GM19025 (cell line): ENCODE data around the gene PDE7B.

ENCODE experiments used
- ATAC-seq: cut with Tn5 transposase; IDR thresholded peaks from one replicate; pipeline ENCODE4 v1.9.1; 2021; ENCODE audit warnings: mild to moderate bottlenecking, low read depth, moderate library complexity; ENCODE audit not compliant: unreplicated experiment

PDE7B gene

DNA sequence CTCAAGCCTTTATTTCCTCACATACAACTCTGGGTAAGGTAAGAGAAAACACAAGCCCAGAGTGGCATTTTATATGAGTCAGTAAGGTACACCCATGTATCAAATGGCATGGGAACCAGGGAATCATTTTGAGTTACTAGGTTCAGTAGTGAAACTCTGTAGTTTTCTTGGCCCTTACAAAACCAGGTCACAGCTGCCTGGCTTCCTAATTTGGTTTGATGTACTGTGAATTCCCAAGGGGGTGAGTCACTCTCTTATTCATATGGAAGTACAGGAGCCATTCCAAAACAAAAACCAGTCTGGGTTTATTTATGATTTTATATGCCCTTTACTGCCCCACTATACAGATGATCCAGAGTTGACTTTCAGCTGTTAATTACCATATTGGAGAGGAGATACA lies 70.7 kb downstream of the PDE7B start:
- ATAC-seq: no peak

DNA sequence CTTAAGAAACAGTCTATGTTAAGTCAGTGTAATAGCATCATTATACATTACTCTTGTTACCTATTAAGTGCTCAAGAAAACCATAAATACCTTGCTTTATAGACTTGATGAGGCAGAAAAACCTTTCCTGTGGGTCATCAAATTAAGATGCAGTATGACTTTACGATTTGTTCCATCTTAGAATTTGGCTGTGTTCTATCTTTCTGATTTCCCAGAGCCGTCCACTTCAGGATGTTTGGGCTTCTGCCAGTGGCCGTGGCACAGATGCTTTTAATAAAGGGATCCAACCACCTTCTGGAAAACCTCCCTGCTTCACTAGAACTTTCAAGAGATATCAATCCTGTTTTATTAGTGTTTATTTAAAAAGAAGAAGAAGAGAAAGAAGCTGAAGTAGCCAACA lies 71.2 kb downstream of the PDE7B start:
- ATAC-seq: no peak

DNA sequence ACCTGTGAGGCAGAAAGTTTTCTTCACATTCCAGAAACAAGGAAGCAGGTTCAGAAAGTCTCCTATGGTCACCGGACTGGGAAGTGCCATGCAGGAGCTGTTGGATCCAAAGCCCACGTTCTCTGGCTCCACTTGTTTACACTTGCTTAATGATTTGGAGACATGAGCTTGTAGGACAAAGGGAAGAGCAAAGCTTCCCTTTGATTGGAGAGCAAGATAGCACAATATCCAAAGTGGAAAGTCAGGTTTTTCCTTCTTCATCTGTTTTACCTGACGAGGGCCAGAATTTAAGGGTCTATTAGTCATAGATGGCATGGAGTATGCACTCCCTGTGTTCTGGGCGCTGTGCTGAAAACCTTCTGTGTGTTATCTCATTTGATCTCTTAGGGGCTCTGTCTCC lies 81.2 kb downstream of the PDE7B start:
- no peak for ATAC-seq

DNA sequence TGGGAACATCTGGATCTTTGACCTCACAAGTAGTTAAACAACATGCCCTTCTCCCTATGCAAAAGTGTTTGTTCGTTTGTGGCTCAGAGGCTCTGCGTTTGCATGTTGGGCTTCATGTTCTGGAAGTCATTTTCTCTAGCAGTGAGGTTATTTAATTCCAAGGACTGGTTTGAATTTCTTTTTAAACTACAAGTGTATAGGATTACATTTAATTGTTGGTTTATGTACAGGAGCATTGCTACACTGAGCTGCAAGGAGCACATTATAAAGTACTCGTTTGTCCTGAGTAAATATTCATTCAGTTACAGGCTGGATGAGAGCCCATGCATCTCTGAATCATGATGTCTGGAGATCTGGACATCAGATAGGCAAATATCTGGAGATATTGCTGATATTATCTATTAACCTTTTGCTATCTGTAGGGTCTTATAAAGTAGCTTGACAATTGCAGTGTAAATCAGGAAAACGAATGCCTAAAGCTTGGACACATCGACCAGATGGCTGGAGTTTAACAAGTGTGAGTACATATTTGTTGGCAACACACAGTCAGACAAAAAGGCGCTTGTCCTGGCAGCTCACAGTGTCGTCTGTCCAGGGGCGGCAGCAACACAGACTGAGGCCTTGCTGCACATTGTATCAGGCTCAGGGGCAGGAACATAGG lies 84.6 kb downstream of the PDE7B start:
- no peak for ATAC-seq

DNA sequence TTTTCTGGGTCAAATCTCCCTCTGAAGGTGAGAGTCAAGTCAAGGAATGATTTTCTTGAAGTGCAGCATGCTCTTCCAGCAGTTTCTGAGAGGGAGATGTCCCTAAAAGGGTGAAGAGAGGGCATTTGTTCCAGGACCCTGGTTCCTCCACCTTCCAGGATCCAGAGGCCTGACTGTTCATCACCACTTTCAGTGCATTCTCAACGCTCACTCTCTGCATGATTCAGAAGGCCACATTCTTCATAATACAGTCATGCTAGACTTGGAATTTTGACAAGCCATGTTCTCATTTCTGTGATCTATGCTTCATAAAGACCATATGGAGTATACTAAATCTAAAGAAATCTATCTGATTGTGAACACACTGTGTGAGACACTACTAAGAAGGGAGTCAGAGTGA lies 85.1 kb downstream of the PDE7B start:
- no peak for ATAC-seq

DNA sequence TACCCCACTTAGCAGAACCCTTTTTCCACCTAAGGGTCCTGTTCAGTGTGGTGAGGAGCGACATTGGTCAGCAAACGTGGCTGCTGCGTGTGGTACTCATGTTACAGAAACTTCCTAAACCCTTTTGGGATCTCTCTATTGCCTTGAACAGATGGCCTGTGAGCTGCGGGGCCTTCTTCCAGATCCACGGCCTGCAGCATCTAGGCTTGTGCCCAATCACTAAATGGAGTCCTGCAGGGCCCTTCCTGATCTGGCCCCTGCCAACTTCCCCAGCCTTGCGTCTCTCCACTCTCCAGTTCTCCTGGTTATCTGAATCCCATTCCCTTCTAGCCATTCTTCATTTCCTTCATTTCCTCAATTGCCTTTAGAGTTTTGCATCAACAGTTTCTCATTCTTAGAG lies 85.6 kb downstream of the PDE7B start:
- no peak for ATAC-seq

DNA sequence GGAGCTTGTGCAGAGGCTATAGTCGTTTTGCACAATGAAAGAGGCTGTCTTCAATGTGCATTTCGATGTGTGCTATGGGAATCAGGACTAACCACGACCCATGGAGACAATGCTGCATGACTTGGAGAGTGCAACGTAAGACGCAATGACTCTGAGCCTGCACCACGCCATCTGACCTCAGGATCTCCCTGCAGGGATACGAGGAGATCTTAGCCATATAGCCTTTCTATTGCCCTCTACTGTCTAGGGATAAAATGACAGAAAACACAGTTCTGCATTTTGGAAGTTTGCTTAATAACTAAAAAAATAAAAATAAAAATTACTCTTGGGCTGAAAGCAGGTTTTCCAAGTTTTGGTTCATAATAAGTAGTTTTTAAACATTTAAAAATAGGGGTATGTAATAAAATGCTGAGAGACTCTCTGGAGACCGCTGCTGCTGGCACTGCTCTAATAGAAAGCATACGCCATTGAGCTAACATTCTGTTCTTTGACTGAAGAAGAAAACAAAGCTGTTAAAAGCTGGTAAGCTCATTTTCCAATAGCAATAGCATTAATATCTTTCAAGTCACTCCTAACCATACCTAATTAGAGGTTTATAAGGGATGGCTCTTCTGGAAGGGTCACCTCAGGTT lies 87.2 kb downstream of the PDE7B start:
- no peak for ATAC-seq

DNA sequence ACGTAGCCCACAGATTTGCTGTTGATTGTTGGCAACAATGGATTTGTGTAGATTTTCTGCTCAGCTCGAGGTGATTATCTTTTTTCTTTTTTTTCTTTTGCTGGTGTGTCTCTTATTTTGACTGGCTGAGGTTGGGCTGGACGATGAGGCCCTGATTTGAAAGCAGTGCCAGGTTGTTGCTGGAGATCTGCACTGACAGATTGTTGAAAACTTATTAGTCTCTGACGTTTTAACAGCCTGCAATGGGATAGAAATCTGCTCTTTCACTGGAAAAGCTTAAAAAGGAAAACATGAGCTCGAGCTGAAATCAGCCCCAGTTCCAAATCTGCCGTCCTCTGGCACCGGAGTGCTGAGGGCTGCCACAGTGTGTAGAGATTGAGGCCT lies 87.7 kb downstream of the PDE7B start:
- ATAC-seq: no peak

DNA sequence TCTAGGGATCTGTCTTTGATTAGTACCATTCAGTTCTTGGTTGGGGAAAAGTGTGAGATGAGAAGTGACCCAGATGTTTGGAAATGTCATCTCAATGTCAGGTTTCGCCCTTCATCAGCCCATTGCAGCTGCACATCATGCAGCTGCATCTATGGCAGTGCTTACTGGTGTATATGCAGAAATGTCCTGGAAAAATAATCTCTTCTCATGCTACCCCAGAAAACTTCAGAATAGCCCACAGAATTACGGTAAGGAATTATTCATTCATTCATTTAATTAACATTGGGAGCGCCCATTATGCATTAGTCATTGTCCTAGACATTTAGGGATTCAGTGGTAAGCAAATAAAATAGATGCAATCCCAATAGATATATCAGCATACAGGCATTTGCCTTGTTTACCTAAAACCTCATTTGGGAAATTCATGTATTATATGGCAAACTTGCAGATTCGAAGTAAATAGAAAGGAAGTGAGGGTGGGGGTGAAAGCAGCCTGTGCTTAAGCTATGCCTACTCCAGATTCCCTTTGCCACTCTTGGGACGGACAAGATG lies 89.2 kb downstream of the PDE7B start:
- ATAC-seq: no peak

DNA sequence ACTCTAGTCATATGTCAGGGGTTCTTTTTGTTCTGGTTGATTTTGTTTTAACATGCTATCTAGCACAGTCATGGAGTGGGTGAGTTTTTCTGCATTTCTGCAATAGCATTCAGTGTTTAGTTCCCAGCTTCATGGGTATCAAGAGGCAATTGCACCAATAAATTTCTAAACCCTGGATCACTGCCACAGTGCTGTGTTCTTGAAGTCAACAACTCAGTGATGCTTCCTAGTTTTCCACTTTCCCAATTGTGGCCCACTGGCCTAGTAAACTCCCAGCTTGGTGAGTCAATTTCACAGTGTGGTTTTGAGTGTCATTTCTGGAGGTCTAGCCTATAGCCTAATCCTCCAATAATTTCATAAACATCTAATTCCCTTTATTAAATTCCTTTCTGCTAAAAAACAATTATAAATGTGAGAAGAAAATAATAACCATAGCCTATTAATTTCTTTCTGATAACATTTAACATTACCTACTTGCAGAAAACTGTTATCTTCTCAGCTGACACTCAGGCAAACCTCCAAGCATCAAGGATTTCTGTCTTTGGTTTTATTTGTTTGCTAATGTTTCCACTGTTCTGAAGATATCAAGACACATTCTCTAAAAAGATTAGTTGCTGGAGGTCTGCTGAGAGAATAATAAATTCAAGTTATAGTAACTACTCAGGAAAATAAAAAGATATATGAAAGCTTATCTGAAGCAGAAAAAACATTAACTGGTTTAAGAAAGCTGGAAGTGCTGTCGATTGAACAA lies 89.9 kb downstream of the PDE7B start:
- ATAC-seq: no peak

DNA sequence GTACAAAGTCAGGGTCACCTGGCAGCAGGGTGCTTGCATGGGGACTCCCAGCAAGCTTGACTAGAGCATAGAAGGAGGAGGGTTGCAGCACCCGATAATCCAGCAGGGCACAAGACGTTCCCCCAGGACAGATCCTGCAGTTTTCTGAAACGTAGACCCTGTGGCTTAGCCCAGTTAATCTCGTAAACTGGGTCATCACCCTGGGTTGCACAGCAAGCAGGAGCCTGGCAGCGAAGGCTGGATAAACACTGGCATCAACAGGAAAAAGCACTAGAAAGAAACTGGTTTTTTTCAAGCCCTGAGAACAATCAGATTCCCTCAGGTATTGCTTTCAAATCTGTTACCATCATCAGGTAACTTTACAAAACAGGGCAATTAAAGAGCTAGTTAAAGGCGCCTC lies 92.6 kb downstream of the PDE7B start:
- ATAC-seq: no peak

DNA sequence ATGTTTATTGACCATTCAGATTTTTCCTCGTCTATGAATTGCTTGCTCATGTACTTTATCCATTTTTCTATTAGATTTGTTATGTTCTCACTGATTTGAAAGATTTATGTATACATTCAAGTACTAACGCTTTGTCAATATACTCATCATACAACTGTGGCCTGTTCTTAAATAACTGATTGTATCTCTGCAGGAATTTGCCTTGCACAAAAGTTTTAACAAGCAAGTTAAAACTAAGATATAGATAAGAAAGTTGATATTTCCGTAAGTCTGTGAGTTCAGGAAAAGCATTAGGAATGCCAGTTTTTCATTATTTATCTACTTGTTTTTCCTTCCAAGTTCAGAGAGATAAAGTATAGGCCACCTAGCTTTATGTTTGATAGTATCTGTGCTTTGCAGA lies 95.2 kb downstream of the PDE7B start:
- ATAC-seq: no peak

DNA sequence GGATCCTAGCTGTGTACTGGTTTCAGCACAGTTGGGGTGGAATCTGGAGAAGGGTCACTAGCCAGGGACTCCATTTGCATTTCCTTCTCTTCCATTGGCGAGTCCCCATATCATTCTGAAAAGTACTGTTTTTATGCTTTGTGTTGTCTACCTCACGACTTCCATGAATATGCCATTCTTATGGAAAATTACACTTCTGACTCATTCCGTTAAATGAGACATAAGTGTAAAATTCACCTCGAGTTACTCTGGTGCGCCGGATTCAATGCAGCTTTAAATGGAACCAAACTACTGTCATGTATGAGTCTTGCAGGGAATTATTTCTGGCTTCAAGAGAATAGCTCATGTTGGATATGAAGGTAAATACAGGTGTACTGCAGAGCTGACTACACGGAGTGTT lies 99.2 kb downstream of the PDE7B start:
- ATAC-seq: no peak

DNA sequence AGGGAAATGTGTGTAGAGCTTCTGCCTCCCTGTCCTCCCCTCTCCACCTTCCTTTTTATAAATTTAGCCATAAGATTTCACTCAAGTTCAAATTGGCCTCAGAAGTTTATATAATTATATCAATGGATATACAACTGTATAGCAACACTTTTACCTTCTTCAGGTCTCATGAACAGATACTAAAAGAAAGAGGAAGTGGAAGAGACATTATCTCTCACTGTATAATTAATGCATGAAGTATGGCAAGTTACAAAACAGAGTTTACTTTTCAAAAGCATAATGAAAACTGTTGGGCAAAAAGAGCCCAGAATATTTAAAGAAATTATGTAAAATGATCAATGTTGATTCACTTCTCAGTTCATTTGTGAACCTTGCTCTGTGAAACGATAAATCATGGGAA lies 99.7 kb downstream of the PDE7B start:
- ATAC-seq: no peak

DNA sequence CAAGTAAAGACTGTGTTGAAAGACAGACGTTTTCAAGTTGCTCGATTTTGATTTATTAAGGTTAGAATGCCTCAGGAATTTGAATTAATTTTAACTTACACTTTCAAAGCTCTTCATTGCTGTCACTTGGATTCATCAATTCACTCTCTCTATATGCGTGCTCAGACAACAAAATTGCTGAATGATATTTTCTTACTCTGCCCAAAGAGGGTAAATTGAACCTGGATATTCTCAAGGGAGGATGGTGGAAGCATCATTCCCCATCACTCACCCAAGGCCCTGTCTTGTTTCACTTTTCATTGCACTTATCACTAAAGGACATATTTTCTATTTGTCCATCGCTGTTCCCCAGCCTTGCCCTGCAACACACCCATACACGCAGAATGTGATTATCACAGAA lies 102.3 kb downstream of the PDE7B start:
- no peak for ATAC-seq

DNA sequence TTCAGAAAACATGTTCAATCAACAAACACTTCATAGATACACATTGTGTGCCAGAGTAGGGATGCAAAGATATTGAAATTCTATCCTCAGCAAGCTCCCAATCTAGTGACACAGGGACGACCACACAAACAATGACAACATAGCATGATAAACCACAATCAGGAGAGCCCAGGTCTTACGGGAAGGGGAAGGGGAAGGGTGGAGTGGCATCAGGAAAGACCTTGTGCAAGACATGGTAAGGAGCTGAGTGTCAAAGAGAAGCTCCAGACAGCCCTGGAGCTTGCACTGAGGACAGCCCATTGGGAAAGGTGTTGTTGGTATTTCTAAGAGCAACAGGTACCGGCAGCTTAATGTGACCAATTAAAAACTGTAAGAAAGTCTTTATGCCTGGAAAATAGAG lies 103.6 kb downstream of the PDE7B start:
- ATAC-seq: no peak

DNA sequence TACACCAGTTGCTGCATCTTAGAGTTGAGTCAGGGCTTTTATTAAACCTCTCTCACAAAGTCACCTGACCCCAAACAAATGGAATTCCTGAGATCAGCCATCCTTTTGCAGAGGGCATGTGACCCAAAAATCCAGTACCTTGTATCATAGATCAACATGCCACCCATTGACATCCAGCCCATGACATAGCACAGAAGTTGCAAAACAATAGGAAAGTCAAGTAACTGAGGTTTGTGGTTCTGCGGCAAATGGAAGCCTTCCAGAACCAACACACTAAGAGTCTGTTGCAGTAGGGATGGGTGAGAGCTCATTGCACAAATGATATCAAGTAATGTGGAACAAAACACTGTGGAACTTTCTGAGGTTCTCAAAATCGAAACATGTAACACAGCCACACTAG lies 111.2 kb downstream of the PDE7B start:
- ATAC-seq: no peak

DNA sequence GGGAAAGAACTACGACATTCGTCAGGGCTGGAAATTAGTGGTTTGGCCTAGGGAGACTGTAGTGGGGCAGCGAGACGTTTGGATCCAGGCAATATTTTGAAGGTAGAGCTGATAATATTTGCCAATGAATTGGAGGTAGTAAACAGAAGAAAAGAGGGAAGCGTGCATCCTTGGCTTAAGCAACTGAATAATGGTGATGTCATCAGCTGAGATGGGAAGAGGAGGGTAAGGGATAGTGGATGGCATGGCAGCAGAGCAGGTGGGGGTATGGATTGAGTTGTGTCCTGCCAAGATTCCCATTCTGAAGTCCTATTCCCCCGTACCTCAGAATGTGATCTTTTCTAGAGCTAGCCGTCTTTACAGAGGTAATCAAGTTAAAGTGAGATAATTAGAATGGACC lies 119.2 kb downstream of the PDE7B start:
- no peak for ATAC-seq

DNA sequence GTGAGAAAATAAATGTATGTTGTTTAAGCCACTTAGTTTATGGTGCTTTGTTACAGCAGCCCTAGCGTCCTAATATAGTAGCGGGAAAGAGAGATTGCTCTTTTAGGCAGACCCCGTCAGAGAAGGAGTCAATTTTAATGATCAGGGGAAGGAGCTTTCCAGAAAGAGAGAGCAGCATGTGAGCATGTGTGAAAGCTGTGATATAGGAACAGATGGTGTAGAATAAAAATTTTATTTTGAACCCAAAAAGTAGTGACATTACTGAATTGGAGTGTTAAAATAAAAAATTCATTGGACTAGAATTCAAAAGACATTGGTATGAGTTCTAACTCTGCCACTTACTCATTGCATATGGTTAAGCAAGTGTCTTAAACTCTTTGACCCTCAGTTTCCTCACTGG lies 119.8 kb downstream of the PDE7B start:
- no peak for ATAC-seq

DNA sequence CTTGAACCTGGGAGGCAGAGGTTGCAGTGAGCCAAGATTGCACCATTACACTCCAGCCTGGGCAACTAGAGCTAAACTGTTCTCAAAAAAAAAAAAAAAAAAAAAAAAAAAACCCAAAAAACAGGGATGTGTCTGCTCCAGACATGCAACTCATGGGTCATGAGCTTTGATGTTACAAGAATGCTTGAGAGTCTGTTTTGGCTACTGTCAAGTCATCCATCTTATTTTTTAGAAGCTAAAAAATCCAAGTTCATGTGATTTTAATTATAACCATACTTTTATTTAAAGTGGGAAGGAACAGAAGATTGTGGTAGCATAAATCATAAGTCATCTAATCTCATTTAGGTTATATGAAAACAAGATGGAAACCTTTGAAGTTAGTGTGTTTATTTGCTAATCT lies 120.6 kb downstream of the PDE7B start:
- ATAC-seq: no peak

DNA sequence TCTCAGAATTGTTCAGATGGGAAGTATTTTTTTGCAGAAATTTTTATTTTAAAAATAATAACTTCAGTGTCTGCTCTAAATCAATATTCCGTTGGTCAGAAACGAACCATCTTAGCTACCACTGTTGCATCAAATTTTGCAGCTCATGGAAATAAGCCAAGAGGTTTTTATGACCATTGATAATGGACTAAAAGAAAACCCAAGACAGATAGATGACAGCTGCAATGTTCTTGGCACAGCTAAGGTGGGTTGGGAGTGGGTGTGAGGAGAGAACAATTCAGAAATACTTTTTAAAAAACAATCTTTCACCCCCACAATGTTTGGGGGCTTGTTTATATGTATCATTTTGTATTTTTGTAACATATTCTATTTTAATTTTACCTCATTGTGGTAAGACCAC lies 121.1 kb downstream of the PDE7B start:
- ATAC-seq: no peak

DNA sequence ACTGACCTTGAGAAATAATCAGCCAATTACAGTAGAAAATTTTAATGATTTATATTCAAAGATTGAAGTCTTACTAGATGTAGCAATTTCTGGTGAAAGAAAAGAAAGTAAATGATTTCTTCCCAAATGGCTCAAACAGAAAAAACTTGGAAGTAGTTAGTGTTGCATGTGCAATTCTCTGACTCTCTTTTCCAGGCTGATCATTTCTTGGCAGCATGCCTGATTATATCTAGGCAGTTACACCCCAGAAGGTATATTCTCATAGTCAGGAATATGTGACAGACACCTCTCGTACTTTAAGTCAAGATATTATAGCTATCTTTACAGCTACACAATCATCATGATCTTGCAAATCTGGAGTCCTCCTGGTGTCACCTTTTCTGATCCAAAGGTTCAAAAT lies 122.9 kb downstream of the PDE7B start:
- no peak for ATAC-seq
